ENCODE measurements around the gene AGER.

Gene AGER

GRCh38 chr6:32177788-32178546, 6.1 kb downstream of the AGER start, which contains the start of gene RNF5:
Gene RNF5 (plus strand): TSS chr6:32178405. CDS start chr6:32178512, 107 bp downstream.
- Histone ChIP-seq H3K9me3 (ENCODE audit: insufficient read depth, low read length) (no peaks in the 10 kb centered on the region), H3K9ac (ENCODE audit: low read length) (peak within 1 kb of the TSS; percentile 88), H3K79me2 (ENCODE audit: insufficient read depth, low read length) (peaks cover 31% of the 10 kb centered on the region), H3K4me2 (ENCODE audit: low read depth, low read length, poor library complexity, severe bottlenecking) (peak within 1 kb of the TSS; percentile 93), H3K27ac (ENCODE audit: low read depth, low read length) (peak within 1 kb of the TSS; percentile 81), H3K27me3 (ENCODE audit: low read length) (no peaks in the 10 kb centered on the region), H3F3A (ENCODE audit: insufficient read depth) (peaks cover 16% of the 10 kb centered on the region), H2AFZ (ENCODE audit: low read depth, low read length, severe bottlenecking) (peak within 1 kb of the TSS; percentile 59), H3K9me2 (replicated peaks; ENCODE audit: insufficient read depth, low read length) (no peaks in the 10 kb centered on the region), H4K20me1 (ENCODE audit: low read depth, low read length) (no peaks in the 10 kb centered on the region), H3K36me3 (ENCODE audit: low read length) (no peaks in the 10 kb centered on the region), H3K4me3 (ENCODE audit: insufficient read depth, low read length, poor library complexity, severe bottlenecking) (peak within 1 kb of the TSS; percentile 86)
- no peak for TF ChIP-seq CTCF (IDR thresholded peaks at IDR 0.05; ENCODE audit: insufficient read depth, low read length, poor library complexity, severe bottlenecking)
- TF ChIP-seq EZH2phosphoT487 (conservative IDR thresholded peaks at IDR 0.05; ENCODE audit: low read length) = no peak

- peak overlapping the region; percentile 59 for H2AFZ ChIP-seq (ENCODE audit: low read depth, low read length, severe bottlenecking)
- H3F3A ChIP-seq (ENCODE audit: insufficient read depth) = peaks cover 16% of the 10 kb centered on the region
- TF ChIP-seq EZH2phosphoT487 (conservative IDR thresholded peaks at IDR 0.05; ENCODE audit: low read length) (no peak), CTCF (IDR thresholded peaks at IDR 0.05; ENCODE audit: insufficient read depth, low read length, poor library complexity, severe bottlenecking) (no peak)
- peak overlapping the region; percentile 73 for H3K4me2 ChIP-seq (ENCODE audit: low read depth, low read length, poor library complexity, severe bottlenecking)
- H3K4me3 ChIP-seq (ENCODE audit: insufficient read depth, low read length, poor library complexity, severe bottlenecking) = peak overlapping the region; percentile 86
- H3K9me2 ChIP-seq (replicated peaks; ENCODE audit: insufficient read depth, low read length) = no peaks in the 10 kb centered on the region
- H3K9me3 ChIP-seq (ENCODE audit: insufficient read depth, low read length) = no peaks in the 10 kb centered on the region
- peaks cover 31% of the 10 kb centered on the region for H3K79me2 ChIP-seq (ENCODE audit: insufficient read depth, low read length)
- peak overlapping the region; percentile 81 for H3K27ac ChIP-seq (ENCODE audit: low read depth, low read length)
- no peaks in the 10 kb centered on the region for H4K20me1 ChIP-seq (ENCODE audit: low read depth, low read length)
- no peaks in the 10 kb centered on the region for H3K36me3 ChIP-seq (ENCODE audit: low read length)
- no peaks in the 10 kb centered on the region for H3K27me3 ChIP-seq (ENCODE audit: low read length)
- peak overlapping the region; percentile 88 for H3K9ac ChIP-seq (ENCODE audit: low read length)
Observed at GRCh38 chr6:32177183-32177787, 6.8 kb downstream of the AGER start.

- Histone ChIP-seq H4K20me1 (ENCODE audit: low read depth, low read length) (no peaks in the 10 kb centered on the region), H3F3A (ENCODE audit: insufficient read depth) (peaks cover 16% of the 10 kb centered on the region), H3K4me3 (ENCODE audit: insufficient read depth, low read length, poor library complexity, severe bottlenecking) (peak overlapping the region; percentile 86), H2AFZ (ENCODE audit: low read depth, low read length, severe bottlenecking) (peak overlapping the region; percentile 59), H3K27me3 (ENCODE audit: low read length) (no peaks in the 10 kb centered on the region), H3K9me2 (replicated peaks; ENCODE audit: insufficient read depth, low read length) (no peaks in the 10 kb centered on the region), H3K27ac (ENCODE audit: low read depth, low read length) (peak overlapping the region; percentile 81), H3K36me3 (ENCODE audit: low read length) (no peaks in the 10 kb centered on the region), H3K4me2 (ENCODE audit: low read depth, low read length, poor library complexity, severe bottlenecking) (peak overlapping the region; percentile 73), H3K9ac (ENCODE audit: low read length) (peak overlapping the region; percentile 88), H3K9me3 (ENCODE audit: insufficient read depth, low read length) (no peaks in the 10 kb centered on the region), H3K79me2 (ENCODE audit: insufficient read depth, low read length) (peaks cover 31% of the 10 kb centered on the region)
- TF ChIP-seq CTCF (IDR thresholded peaks at IDR 0.05; ENCODE audit: insufficient read depth, low read length, poor library complexity, severe bottlenecking) (no peak), EZH2phosphoT487 (conservative IDR thresholded peaks at IDR 0.05; ENCODE audit: low read length) (no peak)
Observed at GRCh38 chr6:32176476-32177182, 7.4 kb downstream of the AGER start.

Data from SU-DHL-6 (cell line).